ENCODE results near the gene CCDC57.

The CCDC57 gene

GRCh38 chr17:82235775-82236141 is 23.1 kb upstream of the CCDC57 start:
- DNase-seq, result peak; percentile 43

DNA sequence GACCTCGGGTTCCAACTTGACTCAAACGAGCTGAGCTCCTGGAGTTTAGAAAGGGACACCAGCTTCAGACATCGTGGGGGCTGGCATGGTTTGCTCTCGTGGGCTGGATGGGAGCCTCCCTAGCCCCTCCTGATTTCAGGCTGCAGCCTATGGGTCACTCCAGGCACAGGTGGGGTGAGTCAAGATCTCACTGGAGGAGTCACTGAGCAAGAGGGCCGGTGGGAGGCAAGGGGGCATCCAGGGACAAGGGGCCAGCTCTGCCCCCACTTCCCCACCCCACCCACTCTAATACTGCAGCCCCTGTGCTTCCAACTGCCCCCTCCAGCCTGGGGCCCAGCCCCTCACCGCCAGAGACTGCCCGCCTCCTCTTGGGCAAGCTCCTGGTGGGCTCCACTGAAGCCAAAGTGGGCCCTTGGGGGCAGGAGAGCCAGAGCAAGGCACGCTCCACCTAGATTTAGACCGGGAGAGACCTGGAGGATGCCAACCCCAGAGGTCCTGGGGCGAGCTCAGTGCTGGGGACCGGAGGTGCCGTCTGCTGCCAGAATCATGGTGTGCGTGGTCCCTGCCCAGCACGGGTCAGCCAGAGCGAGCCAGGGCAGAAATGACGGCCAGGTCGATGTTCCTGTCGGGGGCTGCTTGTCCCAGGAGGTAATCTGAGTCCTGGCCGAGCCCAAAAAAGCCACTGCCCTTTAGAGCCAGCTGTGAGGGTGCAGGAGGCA is 22.6 kb upstream of the CCDC57 start:
- peak; percentile 42 for DNase-seq

- peak; percentile 40 for DNase-seq
Measured at GRCh38 chr17:82234211-82235055, 21.8 kb upstream of the CCDC57 start.

- DNase-seq, result no peak
Measured at GRCh38 chr17:82232876-82233785, 20.5 kb upstream of the CCDC57 start.

DNA sequence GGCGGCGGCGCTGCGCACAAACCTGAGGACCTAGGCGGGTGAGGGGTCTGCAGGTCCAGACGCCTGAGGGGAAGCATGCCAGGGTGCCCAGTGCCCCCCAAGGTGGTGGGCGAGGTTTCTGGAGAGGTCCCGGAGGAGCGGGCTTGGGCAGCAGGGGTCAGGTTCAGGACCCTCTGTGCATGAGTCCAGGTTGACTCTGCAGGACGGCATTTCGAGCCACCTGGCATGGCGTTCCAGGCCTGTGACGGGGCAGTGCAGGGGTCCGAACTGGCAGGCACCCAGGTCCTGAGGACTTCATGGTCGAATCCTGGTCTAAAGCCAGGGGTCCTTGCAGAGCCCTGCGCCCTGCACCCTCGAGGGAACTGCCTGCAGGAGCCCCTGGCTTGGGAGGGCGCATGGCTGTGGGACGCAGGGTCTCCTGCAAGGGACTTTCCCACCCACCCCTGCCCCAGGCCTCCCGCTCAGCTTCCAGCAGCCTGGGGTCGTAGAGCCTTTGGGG is 19.7 kb upstream of the CCDC57 start:
- no peak for DNase-seq

- DNase-seq, result peak; percentile 80
Measured at GRCh38 chr17:82231562-82232321, 19.1 kb upstream of the CCDC57 start.

- no peak for DNase-seq
Measured at GRCh38 chr17:82231312-82231561, 18.6 kb upstream of the CCDC57 start.

DNA sequence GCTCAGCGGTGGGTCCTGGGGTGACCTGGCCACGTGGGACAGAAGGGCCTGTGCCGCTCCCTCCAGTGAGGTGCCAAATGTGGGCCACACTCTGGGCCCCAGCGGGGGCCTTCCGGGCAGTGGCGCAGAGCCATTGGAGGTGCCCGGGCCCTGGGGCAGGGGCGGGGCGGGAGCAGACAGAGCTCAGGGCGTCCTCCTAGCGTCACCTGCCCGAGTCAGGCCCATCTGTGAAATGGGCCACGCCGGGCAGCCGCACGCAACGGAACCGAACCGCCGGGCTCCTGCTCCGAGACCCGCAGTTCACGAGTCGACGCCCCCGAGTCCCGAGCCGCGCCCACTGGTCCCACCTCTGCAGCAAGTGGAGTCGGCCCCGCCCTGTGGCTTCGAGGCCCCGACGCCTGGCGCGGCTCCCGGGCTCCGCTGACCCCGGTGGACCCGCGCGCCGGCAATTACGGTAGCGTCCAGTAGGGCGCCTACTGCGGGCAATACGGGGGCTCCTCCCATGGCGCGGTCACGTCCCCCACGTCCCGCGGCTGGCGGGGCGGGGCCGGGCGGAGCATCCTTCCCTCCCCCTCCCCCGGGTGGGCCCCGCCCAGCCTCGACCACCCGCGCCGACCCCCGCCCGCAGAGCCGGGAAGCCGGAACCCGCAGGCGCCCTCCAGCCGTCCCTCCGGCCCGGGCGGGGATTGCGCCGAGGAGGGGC is 18.1 kb upstream of the CCDC57 start:
- peak; percentile 88 for DNase-seq

DNA sequence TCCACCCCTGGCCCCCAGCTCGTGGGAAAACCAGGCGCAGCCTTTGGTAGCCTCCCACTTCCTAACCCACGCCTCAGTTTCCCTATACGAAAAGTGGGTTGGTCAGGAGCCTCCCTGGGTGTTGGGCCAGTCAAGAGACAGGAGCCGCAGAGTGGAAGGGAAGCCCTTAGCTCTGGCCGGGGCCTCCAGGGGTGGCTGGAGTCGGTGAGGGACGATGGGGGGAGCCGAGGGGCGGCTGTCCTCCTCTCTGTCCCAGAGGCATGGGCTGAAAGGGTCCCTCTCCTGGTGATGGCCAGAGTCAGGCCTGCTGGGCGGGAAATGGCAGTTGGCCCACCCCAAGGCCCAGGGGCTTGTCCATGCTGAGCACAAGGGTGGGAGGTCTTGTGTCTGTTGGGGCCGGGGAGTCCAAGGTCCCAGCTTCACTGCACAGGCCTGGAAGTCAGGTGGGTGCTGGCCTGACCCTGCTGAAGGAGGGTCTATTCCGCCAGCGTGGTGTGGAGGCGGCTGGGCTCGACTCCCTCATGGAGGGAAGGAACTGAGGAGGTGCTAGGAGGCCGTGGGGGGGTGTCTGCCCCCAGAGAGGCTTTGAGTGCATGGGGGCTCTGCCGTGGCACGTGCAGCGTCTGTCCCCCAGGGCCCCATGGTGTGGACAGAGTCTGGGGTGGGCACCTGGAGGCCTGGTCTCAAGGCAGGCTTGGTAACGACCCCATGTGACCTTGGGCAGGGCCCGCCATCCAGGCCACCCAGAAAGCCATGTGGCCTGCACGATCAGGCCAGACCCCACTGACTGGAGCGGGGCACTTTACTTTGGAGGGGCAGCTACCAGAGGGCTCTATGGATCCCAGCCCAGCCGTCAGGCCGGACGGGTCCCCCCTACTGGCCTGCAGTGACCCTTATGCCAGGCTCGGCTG is 17.3 kb upstream of the CCDC57 start:
- DNase-seq, result peak; percentile 54

DNA sequence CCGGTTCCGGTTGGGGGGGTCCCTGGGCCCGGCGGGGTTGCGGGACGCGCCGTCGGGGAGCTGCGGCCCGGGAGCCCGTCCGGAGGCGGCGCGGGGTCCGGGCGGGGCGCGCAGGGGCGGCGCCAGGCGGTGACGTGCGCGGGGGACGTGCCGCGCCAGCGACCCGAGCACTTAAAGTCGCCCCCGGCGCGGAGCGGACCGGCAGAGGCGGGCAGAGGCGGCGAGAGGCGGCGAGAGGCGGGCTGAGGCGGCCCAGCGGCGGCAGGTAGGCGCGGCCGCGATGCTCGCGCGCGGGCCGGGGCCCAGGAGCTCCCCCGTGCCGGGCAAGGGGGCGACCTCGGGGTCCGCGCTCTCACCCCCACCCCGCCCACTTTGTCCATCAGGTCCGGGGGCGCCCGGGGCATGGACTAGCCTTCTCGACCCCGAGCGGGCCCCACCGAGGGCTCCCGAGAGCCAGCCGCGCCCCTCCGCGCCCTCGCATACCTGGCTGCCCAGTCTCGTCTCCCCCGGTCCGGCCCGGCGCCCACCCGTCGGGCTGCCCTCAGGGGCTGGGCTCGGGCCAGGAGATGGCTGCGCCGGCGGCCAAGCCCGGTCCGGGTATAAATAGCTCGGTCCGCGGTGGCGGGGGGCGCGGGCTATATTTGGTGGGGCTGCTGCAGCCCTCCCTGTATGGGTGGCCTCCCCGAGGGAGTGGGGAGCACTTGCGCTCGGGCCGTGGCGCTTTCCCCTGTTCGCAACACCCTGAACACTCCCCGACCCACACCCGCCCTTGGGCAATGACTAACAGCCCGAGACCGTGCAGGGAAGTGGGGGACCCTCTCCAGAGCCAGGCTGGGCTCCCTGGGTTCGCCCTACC is 16.4 kb upstream of the CCDC57 start, which contains the start of gene SLC16A3:
Gene SLC16A3 (plus strand): TSS at position 201 of the 856 bp plus-strand sequence. CDS start 6,967 bp downstream, outside the sequence.
- DNase-seq, result peak; percentile 79

DNA sequence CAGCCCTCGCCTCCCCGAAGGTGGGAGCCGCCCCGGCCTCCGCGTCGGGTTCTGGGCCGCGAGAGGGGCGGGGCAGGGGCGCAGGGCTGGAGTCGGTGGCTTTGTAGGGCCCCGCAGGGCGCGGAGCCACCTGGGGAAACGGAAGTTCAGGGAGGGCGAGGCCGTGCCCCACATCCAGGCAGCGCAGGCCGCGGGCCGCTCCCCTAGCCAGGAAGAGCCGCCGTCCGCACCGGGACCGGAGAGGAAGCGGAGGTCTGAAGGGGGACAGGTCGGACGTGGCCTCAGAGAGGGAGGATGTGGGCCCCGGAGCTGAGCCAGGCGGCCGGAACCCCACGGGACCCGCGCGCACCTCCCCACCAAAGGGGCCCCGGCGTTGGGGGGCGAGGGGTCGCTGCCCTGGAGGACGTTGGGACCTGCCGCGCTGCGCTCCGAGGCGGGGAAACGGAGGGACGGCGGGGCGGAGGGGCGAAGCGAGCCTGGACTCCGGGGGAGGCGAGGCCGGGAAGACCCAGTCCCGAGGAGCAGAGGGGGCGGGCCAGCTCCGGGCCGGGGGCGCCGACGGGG is 15.7 kb upstream of the CCDC57 start:
- DNase-seq, result peak; percentile 57

DNA sequence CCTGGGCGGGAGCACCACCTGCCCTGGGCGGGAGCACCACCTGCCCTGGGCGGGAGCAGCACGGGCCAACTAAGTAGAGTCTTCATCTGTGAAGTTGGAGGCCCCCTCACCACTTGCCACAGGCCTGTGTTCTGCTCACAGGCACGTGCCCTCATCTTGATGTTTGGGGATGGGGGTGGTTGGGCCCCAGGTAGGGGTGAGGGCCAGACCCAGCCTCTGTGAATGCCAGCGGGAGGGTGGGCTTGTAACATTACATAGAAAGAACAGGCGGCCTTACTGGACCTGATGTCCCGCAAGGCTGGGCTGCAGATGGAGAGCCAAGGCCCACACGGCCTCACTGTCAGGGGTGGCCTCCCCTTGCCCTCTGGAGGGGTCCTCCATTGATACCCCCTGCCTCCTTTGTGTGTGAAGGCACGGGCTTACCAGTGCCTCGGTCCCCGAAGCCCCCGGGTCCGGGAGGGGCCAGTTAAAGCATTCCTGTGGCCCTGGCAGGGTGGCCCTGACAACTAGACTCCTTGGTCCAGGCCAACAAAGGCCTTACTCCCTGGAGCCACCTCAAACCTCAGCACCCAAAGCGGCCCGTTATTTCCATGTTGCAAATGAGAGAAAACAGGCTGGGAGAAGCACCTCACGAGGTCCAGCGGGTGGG is 15.1 kb upstream of the CCDC57 start:
- no peak for DNase-seq

GRCh38 chr17:82226809-82227628 is 14.4 kb upstream of the CCDC57 start:
- no peak for DNase-seq

DNA sequence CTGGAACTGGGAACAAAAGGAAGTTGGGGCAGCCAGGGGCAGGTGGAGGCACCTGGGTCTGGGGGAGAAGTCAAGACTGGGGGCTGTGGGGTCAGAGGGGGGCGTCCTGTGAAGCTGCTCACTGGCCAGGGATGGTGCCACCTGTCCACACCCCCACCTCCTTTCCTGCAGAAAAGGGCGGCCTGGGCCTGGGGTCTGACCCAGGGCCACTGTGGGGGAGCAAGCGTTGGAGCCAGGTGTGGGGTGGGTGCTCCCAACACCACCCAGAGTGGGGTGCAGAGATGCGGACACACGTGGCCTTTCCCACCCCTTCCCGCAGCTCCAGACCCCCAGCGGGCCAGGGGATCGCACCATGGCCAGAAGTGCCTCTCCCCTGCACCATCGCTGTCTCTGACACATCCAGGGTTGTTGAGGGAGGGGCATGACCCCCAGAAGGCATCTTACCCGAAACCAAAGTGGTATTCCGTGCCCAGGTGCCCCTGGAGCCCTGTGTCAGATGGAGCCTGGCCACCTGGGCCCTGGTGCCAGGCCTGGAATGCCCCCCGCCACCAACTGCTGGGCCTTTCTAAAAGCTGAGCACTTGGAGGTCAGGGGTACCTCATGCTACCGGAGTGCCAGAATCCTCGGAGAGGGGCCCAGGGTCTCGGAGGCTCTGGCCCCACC is 13.6 kb upstream of the CCDC57 start:
- DNase-seq, result no peak

GRCh38 chr17:82225368-82226029 is 12.9 kb upstream of the CCDC57 start:
- DNase-seq, result no peak

GRCh38 chr17:82224666-82225065 is 12.0 kb upstream of the CCDC57 start:
- no peak for DNase-seq

GRCh38 chr17:82223517-82223916 is 10.9 kb upstream of the CCDC57 start:
- DNase-seq, result no peak
